HCT116 (cell line): Measurements from ENCODE around the gene U2AF1L4.

Experiments used
- EGR1 ChIP-seq: IDR thresholded peaks from 2 replicates; pipeline ENCODE4 v1.6.1; 2012; ENCODE audit warnings: low read depth
- EZH2 ChIP-seq: fragments of 200-600 bp; sonication (generic); IDR thresholded peaks from 2 replicates; pipeline ENCODE4 v1.6.1; 2017; ENCODE audit warnings: antibody characterized with exemption, mixed run types
- EZH2phosphoT487 ChIP-seq: fragments of 200-600 bp; IDR thresholded peaks from 2 replicates; pipeline ENCODE4 v1.6.1; 2018; ENCODE audit warnings: antibody characterized with exemption, borderline replicate concordance
- POLR2A ChIP-seq: IDR thresholded peaks from 2 replicates; pipeline ENCODE4 v1.7.0; 2011; ENCODE audit warnings: borderline replicate concordance; ENCODE audit not compliant: insufficient read depth, insufficient read length; ENCODE audit errors: extremely low read depth
- POLR2AphosphoS5 ChIP-seq: IDR thresholded peaks from 2 replicates; pipeline ENCODE4 v1.6.1; 2011; ENCODE audit warnings: mild to moderate bottlenecking, low read depth, low read length, moderate library complexity
- RAD21 ChIP-seq: IDR thresholded peaks from 2 replicates; pipeline ENCODE4 v1.6.1; 2012; ENCODE audit warnings: low read depth, mild to moderate bottlenecking
- SP1 ChIP-seq: IDR thresholded peaks from 2 replicates; pipeline ENCODE4 v1.6.1; 2012; ENCODE audit warnings: low read depth
- SRF ChIP-seq: IDR thresholded peaks from 2 replicates; pipeline ENCODE4 v1.6.1; 2012; ENCODE audit warnings: low read depth
- TCF7L2 ChIP-seq: IDR thresholded peaks from 2 replicates; pipeline ENCODE4 v1.7.0; 2011; ENCODE audit warnings: borderline replicate concordance, inconsistent platforms; ENCODE audit not compliant: insufficient read depth, insufficient read length; ENCODE audit errors: extremely low read depth
- YY1 ChIP-seq: IDR thresholded peaks from 2 replicates; pipeline ENCODE4 v1.6.1; 2011; ENCODE audit warnings: low read length, low read depth, moderate library complexity, mild to moderate bottlenecking; ENCODE audit not compliant: insufficient replicate concordance; ENCODE audit errors: extremely low read depth
- TF ChIP-seq, protein P1 (sequence below), 3 experiments: fragments of 200-600 bp in 1 of 3; sonication (generic) in 1 of 3; IDR thresholded peaks in 2 of 3; conservative IDR thresholded peaks in 1 of 3; 2 replicates each; pipeline ENCODE4 v1.5.1; 2012 to 2017; ENCODE audit warnings: low read depth in 2 of 3, low read length in 2 of 3, antibody characterized with exemption in 1 of 3, borderline replicate concordance in 1 of 3, control low read depth in 1 of 3, mild to moderate bottlenecking in 1 of 3, mixed read lengths in 1 of 3, mixed run types in 1 of 3, moderate library complexity in 1 of 3; ENCODE audit not compliant: insufficient read depth in 1 of 3
- TF ChIP-seq, protein P2 (sequence below): IDR thresholded peaks from 2 replicates; pipeline ENCODE4 v1.6.1; 2012

DNA sequence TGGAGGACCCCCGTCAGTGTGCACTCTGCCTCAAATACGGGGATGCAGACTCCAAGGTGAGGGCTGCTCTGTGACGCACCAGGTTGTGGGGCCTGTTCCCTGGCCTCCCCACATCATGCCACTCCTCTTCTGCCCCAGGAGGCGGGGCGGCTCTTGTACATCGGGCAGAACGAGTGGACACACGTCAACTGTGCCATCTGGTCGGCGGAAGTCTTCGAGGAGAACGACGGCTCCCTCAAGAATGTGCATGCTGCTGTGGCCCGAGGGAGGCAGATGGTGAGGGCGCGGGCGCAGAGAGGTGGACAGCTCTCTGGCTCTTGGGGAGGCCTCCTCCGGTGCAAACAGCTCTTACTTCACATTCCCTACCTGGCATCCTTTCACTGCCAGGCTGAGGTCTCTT, 16.2 kb downstream of the U2AF1L4 start:
- TF ChIP-seq, protein P1, sequence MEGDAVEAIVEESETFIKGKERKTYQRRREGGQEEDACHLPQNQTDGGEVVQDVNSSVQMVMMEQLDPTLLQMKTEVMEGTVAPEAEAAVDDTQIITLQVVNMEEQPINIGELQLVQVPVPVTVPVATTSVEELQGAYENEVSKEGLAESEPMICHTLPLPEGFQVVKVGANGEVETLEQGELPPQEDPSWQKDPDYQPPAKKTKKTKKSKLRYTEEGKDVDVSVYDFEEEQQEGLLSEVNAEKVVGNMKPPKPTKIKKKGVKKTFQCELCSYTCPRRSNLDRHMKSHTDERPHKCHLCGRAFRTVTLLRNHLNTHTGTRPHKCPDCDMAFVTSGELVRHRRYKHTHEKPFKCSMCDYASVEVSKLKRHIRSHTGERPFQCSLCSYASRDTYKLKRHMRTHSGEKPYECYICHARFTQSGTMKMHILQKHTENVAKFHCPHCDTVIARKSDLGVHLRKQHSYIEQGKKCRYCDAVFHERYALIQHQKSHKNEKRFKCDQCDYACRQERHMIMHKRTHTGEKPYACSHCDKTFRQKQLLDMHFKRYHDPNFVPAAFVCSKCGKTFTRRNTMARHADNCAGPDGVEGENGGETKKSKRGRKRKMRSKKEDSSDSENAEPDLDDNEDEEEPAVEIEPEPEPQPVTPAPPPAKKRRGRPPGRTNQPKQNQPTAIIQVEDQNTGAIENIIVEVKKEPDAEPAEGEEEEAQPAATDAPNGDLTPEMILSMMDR (IDR thresholded peaks at IDR 0.05 in 2 of 3, conservative IDR thresholded peaks at IDR 0.05 in 1 of 3; ENCODE audit: borderline replicate concordance in 1 of 3, insufficient read depth in 1 of 3, low read depth in 2 of 3, low read length in 2 of 3) = no peak
- TF ChIP-seq EZH2phosphoT487 (no peak), EZH2 (no peak), POLR2A (no peak), SRF (no peak), YY1 (no peak), EGR1 (no peak), POLR2AphosphoS5 (no peak), TCF7L2 (no peak), SP1 (no peak), RAD21 (no peak)
- TF ChIP-seq, protein P2, sequence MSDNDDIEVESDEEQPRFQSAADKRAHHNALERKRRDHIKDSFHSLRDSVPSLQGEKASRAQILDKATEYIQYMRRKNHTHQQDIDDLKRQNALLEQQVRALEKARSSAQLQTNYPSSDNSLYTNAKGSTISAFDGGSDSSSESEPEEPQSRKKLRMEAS = no peak
